ENCODE measurements around the gene RAB41. TPM values are rescaled to one million over a fixed set of nuclear protein-coding genes. Genes with fewer than 3 reads are reported as not detected.
"Not testable (repeated sequence)": the region's sequence is repeated elsewhere in the genome, so short reads cannot be mapped to it uniquely, and the experiment has no call there.

RAB41 gene
- total and polyA plus RNA-seq, 7 experiments from 2014 or later = not detected

DNA sequence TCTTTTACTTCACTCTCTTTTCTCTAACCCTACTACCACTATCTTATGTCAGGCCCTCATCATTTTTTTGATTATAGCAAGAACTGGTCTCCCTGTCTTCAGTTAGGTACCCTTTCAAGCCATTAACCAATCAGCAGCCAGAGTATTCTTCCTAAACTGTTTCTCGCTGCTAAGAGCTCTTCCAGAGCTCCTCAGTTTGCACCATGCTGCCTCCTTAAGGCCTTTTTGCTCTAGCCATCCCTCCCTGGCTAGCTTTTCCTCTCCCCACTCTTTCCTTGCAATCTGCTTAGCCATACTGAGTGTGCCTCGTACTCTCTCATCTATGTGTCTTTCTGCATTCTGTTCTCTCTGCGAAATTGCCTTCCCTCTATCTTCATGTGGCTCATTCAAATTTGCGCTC lies 40.8 kb downstream of the RAB41 start:
- intact Hi-C loops (cut with micrococcal nuclease) = no loop called here

DNA sequence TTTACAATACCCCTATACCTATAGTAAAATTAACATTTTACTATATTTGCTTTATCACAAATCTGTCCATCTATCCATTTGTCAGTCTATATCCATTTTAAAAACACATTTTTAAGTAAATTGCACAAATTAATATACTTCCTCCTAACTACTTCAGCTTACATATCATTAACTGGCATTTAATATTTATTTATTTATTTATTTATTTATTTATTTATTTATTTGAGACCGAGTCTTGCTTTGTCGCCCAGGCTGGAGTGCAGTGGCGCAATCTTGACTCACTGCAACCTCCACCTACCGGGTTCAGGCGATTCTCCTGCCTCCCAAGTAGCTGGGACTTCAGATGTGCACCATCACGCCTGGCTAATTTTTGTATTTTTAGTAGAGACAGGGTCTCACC lies 41.7 kb downstream of the RAB41 start:
- H3K9me3 ChIP-seq (ENCODE audit: control insufficient read depth in 2 of 3, low read length in 3 of 3); POLR2A ChIA-PET; H3K36me3 ChIP-seq (ENCODE audit: control insufficient read depth in 2 of 3, insufficient read depth in 3 of 3, low read length in 3 of 3); H3K9me3 Mint-ChIP-seq; H3K4me1 ChIP-seq (ENCODE audit: control insufficient read depth in 2 of 2, insufficient read depth in 2 of 2, low read length in 2 of 2); H3K27ac Mint-ChIP-seq; H3K27me3 Mint-ChIP-seq; H3K36me3 Mint-ChIP-seq; DNase-seq; H3K4me3 Mint-ChIP-seq; intact Hi-C loops (cut with micrococcal nuclease); ATAC-seq; H3K4me1 Mint-ChIP-seq; H3K27ac ChIP-seq (ENCODE audit: low read depth, low read length); H3K27me3 ChIP-seq (ENCODE audit: control insufficient read depth in 2 of 2, insufficient read depth in 2 of 2, low read length in 2 of 2); CTCF ChIA-PET; H3K4me3 ChIP-seq (ENCODE audit: low read length): not testable (repeated sequence)

More for the DNA sequence above, 40.8 kb downstream of the RAB41 start:
- Histone ChIP-seq H3K9me3 (ENCODE audit: control insufficient read depth in 2 of 3, low read length in 3 of 3) (no peaks in the 10 kb centered on the region), H3K27ac (ENCODE audit: low read depth, low read length) (no peak overlapping the region), H3K4me1 (ENCODE audit: control insufficient read depth in 2 of 2, insufficient read depth in 2 of 2, low read length in 2 of 2) (no peaks in the 10 kb centered on the region), H3K36me3 (ENCODE audit: control insufficient read depth in 2 of 3, insufficient read depth in 3 of 3, low read length in 3 of 3) (no peaks in the 10 kb centered on the region), H3K27me3 (ENCODE audit: control insufficient read depth in 2 of 2, insufficient read depth in 2 of 2, low read length in 2 of 2) (no peaks in the 10 kb centered on the region), H3K4me3 (ENCODE audit: low read length) (no peak overlapping the region)
- Mint-ChIP-seq H3K27ac (no peak overlapping the region), H3K36me3 (peaks cover 0 to 7% (median 0%) of the 10 kb centered on the region in 5 donors), H3K9me3 (no peaks in the 10 kb centered on the region), H3K4me1 (peaks cover 0 to 4% (median 0%) of the 10 kb centered on the region in 7 donors), H3K27me3 (no peaks in the 10 kb centered on the region), H3K4me3 (no peak overlapping the region)
- DNase-seq (no peak), ATAC-seq (no peak)
- POLR2A ChIA-PET = no interaction called here
- CTCF ChIA-PET = no interaction called here

DNA sequence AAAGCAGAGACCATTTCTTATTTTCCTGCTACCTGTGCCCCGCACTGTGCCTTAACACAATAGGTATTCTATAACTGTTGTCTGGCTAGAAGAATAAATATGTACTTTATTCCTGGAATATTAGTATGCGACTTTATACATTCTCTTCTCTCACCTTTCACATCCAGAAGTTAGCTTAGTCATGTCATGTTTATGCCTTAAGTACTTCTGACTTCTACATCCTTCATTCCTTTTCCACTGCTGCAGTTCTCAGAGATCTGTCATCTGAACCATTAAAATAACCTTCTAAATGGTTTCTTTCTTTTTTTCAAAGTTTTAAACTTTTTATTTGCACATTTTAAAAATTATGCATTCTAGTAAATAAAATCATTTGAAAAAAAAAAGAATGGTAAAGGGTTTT lies 42.4 kb downstream of the RAB41 start:
- DNase-seq (no peak), ATAC-seq (no peak)
- Mint-ChIP-seq H3K4me3 (no peak overlapping the region), H3K4me1 (peaks cover 0 to 4% (median 0%) of the 10 kb centered on the region in 7 donors), H3K27me3 (no peaks in the 10 kb centered on the region), H3K27ac (no peak overlapping the region), H3K9me3 (no peaks in the 10 kb centered on the region), H3K36me3 (peaks cover 0 to 9% (median 0%) of the 10 kb centered on the region in 5 donors)
- H3K36me3 ChIP-seq (ENCODE audit: control insufficient read depth in 2 of 3, insufficient read depth in 3 of 3, low read length in 3 of 3) = no peaks in the 10 kb centered on the region
- intact Hi-C loops (cut with micrococcal nuclease) = no loop called here
- H3K27ac ChIP-seq (ENCODE audit: low read depth, low read length) = no peak overlapping the region
- H3K9me3 ChIP-seq (ENCODE audit: control insufficient read depth in 2 of 3, low read length in 3 of 3) = no peaks in the 10 kb centered on the region
- no peak overlapping the region for H3K4me3 ChIP-seq (ENCODE audit: low read length)
- ChIA-PET CTCF (no interaction called here), POLR2A (no interaction called here)
- no peaks in the 10 kb centered on the region for H3K27me3 ChIP-seq (ENCODE audit: control insufficient read depth in 2 of 2, insufficient read depth in 2 of 2, low read length in 2 of 2)
- H3K4me1 ChIP-seq (ENCODE audit: control insufficient read depth in 2 of 2, insufficient read depth in 2 of 2, low read length in 2 of 2) = no peaks in the 10 kb centered on the region

DNA sequence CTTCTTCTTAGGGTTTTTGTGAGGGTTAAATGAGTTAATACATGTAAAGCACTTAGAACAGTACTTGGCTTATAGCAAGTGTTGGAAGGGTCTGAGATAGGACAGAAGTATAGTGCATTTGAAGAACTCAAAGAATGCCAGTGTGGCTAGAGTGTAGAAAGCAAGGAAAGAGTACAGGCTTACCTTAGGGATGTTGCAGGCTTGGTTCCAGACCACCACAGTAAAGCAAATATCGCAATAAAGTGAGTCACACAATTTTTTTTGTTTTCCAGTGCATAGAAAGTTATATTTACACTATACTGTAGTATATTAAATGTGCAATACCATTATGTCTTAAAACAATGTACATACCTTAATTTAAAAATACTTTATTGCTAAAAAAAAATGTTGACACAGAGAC lies 49.2 kb downstream of the RAB41 start:
- Histone ChIP-seq H3K9me3 (ENCODE audit: control insufficient read depth in 2 of 3, low read length in 3 of 3) (no peaks in the 10 kb centered on the region), H3K27ac (ENCODE audit: low read depth, low read length) (no peak overlapping the region), H3K27me3 (ENCODE audit: control insufficient read depth in 2 of 2, insufficient read depth in 2 of 2, low read length in 2 of 2) (no peaks in the 10 kb centered on the region), H3K36me3 (ENCODE audit: control insufficient read depth in 2 of 3, insufficient read depth in 3 of 3, low read length in 3 of 3) (no peaks in the 10 kb centered on the region), H3K4me1 (ENCODE audit: control insufficient read depth in 2 of 2, insufficient read depth in 2 of 2, low read length in 2 of 2) (no peaks in the 10 kb centered on the region), H3K4me3 (ENCODE audit: low read length) (no peak overlapping the region)
- ChIA-PET CTCF (no interaction called here), POLR2A (interaction anchor here (0.6 kb wide), 1 partner anchor 24 kb away, joined by 3 read pairs; no protein-coding TSS in a partner anchor)
- Mint-ChIP-seq H3K27me3 (no peaks in the 10 kb centered on the region), H3K4me1 (peaks cover 0 to 9% (median 0%) of the 10 kb centered on the region in 7 donors), H3K9me3 (no peaks in the 10 kb centered on the region), H3K27ac (no peak overlapping the region), H3K4me3 (no peak overlapping the region), H3K36me3 (peaks cover 0 to 32% (median 0%) of the 10 kb centered on the region in 5 donors)
- intact Hi-C loops (cut with micrococcal nuclease) = no loop called here
- no peak for ATAC-seq
- no peak for DNase-seq

DNA sequence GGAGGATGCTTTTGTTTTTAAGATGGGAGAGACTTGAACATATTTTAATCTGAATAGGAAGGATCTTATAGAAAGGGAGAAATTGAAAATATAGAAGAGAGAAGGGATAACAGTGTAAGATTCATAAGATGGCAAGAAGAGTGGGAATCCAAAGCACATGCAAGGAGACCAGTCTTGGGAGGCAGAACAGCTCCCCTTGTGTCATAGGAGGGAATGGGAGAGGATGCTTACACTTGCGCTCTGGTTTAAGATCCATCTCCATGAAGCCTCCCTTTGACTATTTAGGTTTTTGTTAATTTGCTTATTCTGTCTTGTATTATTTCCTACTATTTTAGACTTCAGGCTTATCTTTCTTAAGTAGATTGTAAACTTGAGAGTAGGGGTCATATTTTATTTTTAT lies 50.6 kb downstream of the RAB41 start:
- intact Hi-C loops (cut with micrococcal nuclease) = no loop called here
- no peak for ATAC-seq
- no peak overlapping the region for H3K27ac Mint-ChIP-seq
- H3K4me1 ChIP-seq (ENCODE audit: control insufficient read depth in 2 of 2, insufficient read depth in 2 of 2, low read length in 2 of 2) = no peaks in the 10 kb centered on the region
- POLR2A ChIA-PET = no interaction called here
- CTCF ChIA-PET = no interaction called here
- H3K36me3 Mint-ChIP-seq = peaks cover 0 to 31% (median 0%) of the 10 kb centered on the region in 5 donors
- no peak for DNase-seq
- no peak overlapping the region for H3K27ac ChIP-seq (ENCODE audit: low read depth, low read length)
- no peaks in the 10 kb centered on the region for H3K9me3 ChIP-seq (ENCODE audit: control insufficient read depth in 2 of 3, low read length in 3 of 3)
- H3K4me3 Mint-ChIP-seq = no peak overlapping the region
- no peak overlapping the region for H3K4me3 ChIP-seq (ENCODE audit: low read length)
- no peaks in the 10 kb centered on the region for H3K27me3 ChIP-seq (ENCODE audit: control insufficient read depth in 2 of 2, insufficient read depth in 2 of 2, low read length in 2 of 2)
- peaks cover 0 to 13% (median 0%) of the 10 kb centered on the region in 7 donors for H3K4me1 Mint-ChIP-seq
- H3K9me3 Mint-ChIP-seq = no peaks in the 10 kb centered on the region
- no peaks in the 10 kb centered on the region for H3K36me3 ChIP-seq (ENCODE audit: control insufficient read depth in 2 of 3, insufficient read depth in 3 of 3, low read length in 3 of 3)
- H3K27me3 Mint-ChIP-seq = no peaks in the 10 kb centered on the region

Other genes with a start within 250 kb of the RAB41 start
- not detected for gene AWAT2, start 232.2 kb upstream of the RAB41 start, total RNA-seq
- gene AWAT2, start 232.2 kb upstream of the RAB41 start, polyA plus RNA-seq = not detected
- gene OTUD6A, start 219.7 kb upstream of the RAB41 start, total RNA-seq = not detected
- gene OTUD6A, start 219.7 kb upstream of the RAB41 start, polyA plus RNA-seq = not detected
- gene IGBP1, start 148.7 kb upstream of the RAB41 start, total RNA-seq = 10 to 100 TPM; 46.7 to 70.1 (median 58.9) TPM
- 10 to 100 TPM; 63.8 to 66.8 TPM for gene IGBP1, start 148.7 kb upstream of the RAB41 start, polyA plus RNA-seq
- gene DGAT2L6, start 104.7 kb upstream of the RAB41 start, total RNA-seq = not detected
- gene DGAT2L6, start 104.7 kb upstream of the RAB41 start, polyA plus RNA-seq = not detected
- not detected for gene AWAT1, start 47.5 kb upstream of the RAB41 start, total RNA-seq
- gene AWAT1, start 47.5 kb upstream of the RAB41 start, polyA plus RNA-seq = not detected
- gene P2RY4, start 22.0 kb upstream of the RAB41 start, total RNA-seq = under 1 TPM; 0.22 to 0.74 (median 0.39) TPM
- not detected for gene P2RY4, start 22.0 kb upstream of the RAB41 start, polyA plus RNA-seq
- not detected for gene ARR3, start 13.8 kb upstream of the RAB41 start, total RNA-seq
- not detected for gene ARR3, start 13.8 kb upstream of the RAB41 start, polyA plus RNA-seq
- 10 to 100 TPM in 4 of 5 experiments, 1 to 10 TPM in 1; 5.9 to 34.1 (median 10.8) TPM for gene PDZD11, start 7.8 kb downstream of the RAB41 start, total RNA-seq
- 10 to 100 TPM; 25.6 to 36.7 TPM for gene PDZD11, start 7.8 kb downstream of the RAB41 start, polyA plus RNA-seq
- gene KIF4A, start 7.9 kb downstream of the RAB41 start, total RNA-seq = 10 to 100 TPM in 1 of 5 experiments, under 1 TPM in 3, not detected in 1; 0.20 to 26.5 (median 0.21) TPM
- gene KIF4A, start 7.9 kb downstream of the RAB41 start, polyA plus RNA-seq = not detected
- gene GDPD2, start 141.1 kb downstream of the RAB41 start, total RNA-seq = under 1 TPM in 1 of 5 experiments, not detected in 4; 0.29 TPM
- gene GDPD2, start 141.1 kb downstream of the RAB41 start, polyA plus RNA-seq = not detected
- gene DLG3, start 162.7 kb downstream of the RAB41 start, total RNA-seq = 10 to 100 TPM in 1 of 5 experiments, 1 to 10 TPM in 4; 4.1 to 24.5 (median 5.5) TPM
- gene DLG3, start 162.7 kb downstream of the RAB41 start, polyA plus RNA-seq = 1 to 10 TPM; 3.8 to 4.2 TPM

Measured in naive thymus-derived CD4-positive, alpha-beta T cell (primary cell).